NOMO-1 treated with DMSO at 0.1 percent for 48 hours (cell line): ENCODE results near the gene ACSL4.
"Not testable (repeated sequence)": the region's sequence is repeated elsewhere in the genome, so short reads cannot be mapped to it uniquely, and the experiment has no call there.

Experiments
- DNase-seq: peaks from one replicate; lab custom pipeline; 2025; ENCODE audit not compliant: unreplicated experiment; lab: John Stamatoyannopoulos, UW

Gene ACSL4

GRCh38 chrX:109672239-109672638, 60.8 kb downstream of the ACSL4 start:
- no peak for DNase-seq

GRCh38 chrX:109671170-109671569, 61.9 kb downstream of the ACSL4 start:
- not testable (repeated sequence) for DNase-seq

- DNase-seq: no peak
Measured at GRCh38 chrX:109667986-109668385, 65.1 kb downstream of the ACSL4 start.

- no peak for DNase-seq
Measured at GRCh38 chrX:109660435-109661143, 72.5 kb downstream of the ACSL4 start.

GRCh38 chrX:109658391-109658790, 74.7 kb downstream of the ACSL4 start:
- DNase-seq: no peak

- not testable (repeated sequence) for DNase-seq
Measured at GRCh38 chrX:109657364-109657763, 75.7 kb downstream of the ACSL4 start.

GRCh38 chrX:109656774-109657173, 76.3 kb downstream of the ACSL4 start:
- DNase-seq: no peak

GRCh38 chrX:109655502-109656201, 77.4 kb downstream of the ACSL4 start:
- no peak for DNase-seq

- no peak for DNase-seq
Measured at GRCh38 chrX:109654516-109655109, 78.4 kb downstream of the ACSL4 start.

- not testable (repeated sequence) for DNase-seq
Measured at GRCh38 chrX:109644671-109645070, 88.4 kb downstream of the ACSL4 start.

- DNase-seq: no peak
Measured at GRCh38 chrX:109643687-109644086, 89.4 kb downstream of the ACSL4 start.

- DNase-seq: no peak
Measured at GRCh38 chrX:109638158-109638557, 94.9 kb downstream of the ACSL4 start.

GRCh38 chrX:109637477-109637876, 95.6 kb downstream of the ACSL4 start:
- not testable (repeated sequence) for DNase-seq

- peak; percentile 22 for DNase-seq
Measured at GRCh38 chrX:109635146-109635545, 97.9 kb downstream of the ACSL4 start.

GRCh38 chrX:109632906-109633504, 100.1 kb downstream of the ACSL4 start:
- DNase-seq: no peak

- no peak for DNase-seq
Measured at GRCh38 chrX:109629310-109629709, 103.7 kb downstream of the ACSL4 start.

- DNase-seq: no peak
Measured at GRCh38 chrX:109626637-109627036, 106.4 kb downstream of the ACSL4 start.

- DNase-seq: peak; percentile 12
Measured at GRCh38 chrX:109624641-109625616, 108.1 kb downstream of the ACSL4 start, which contains the start of gene KCNE5. TSS of gene KCNE5 (minus strand) at chrX:109625172. CDS start at chrX:109625020, 152 bp downstream.

- DNase-seq: no peak
Measured at GRCh38 chrX:109623997-109624396, 109.1 kb downstream of the ACSL4 start.

- no peak for DNase-seq
Measured at GRCh38 chrX:109622270-109622669, 110.8 kb downstream of the ACSL4 start.
